GM18502 (cell line): ENCODE results near the gene CLIC5.
A peak's percentile ranks its signal among the peaks of the same experiment; 100 is the strongest.

Experiments used
- ATAC-seq: cut with Tn5 transposase; IDR thresholded peaks from one replicate; pipeline ENCODE4 v1.9.1; 2021; ENCODE audit warnings: mild to moderate bottlenecking; ENCODE audit not compliant: unreplicated experiment, poor library complexity

The CLIC5 gene

DNA sequence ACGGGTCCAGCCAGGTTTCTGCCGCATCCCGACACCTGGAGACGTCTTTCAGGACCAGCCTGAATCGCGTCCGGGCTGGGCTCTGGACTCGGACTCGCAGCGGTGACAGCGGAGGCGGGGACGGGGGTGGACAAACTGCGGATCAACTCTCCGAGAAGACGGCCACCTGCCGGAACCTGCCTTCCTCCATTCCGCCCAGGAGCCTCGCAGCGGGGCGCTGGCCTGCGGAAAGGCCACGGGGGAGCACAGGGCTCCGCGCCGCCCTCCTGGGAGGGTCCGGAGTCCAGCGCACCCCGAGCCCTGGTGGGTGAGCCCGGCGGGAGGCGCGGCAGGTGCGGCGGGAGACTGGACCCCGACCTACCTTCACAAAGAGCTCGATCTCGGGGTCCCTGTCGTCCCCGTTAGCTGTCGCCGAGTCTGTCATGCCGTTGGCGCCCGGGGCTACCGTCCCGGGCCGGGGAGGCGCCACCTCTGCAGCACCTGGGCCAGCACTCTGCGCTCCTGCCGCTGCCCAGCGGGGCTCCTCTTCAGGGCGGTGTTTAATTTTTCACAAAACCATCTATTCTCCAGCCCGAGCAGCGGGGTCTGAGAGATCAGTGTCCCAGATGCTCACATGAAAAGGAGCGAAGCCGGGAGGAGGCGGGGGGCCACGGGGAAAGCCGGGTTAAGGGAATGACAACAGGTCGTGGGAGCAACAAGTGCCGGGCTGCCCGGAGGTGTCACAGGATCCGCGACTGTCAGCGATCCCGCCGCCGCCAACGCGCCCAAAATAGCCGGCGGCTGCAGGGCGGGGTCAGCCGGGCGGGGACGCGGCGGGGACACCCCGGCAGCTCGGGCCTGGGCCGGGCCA is at the start of gene CLIC5:
Gene CLIC5 (minus strand): TSS at position 742 of the 850 bp plus-strand sequence. CDS start 318 bp downstream, at position 424.
- no peak for ATAC-seq

DNA sequence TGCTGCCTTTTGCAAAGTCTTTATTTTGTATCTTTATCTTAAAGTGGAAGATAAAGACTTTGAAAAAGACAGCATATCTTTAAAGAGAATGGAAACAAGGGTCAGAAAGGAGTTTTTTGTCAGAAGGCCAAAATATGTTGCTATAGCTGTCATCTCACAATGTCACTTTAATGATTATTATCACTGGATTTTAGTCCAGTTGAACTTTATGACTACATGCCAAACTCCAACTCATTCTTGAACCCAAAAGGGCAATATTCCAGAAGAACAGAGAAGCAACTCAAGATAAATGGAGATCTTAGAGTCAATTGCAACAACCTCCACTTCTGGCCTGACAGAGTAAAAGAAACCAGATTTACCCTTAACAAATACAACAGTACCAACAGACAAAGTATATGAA is 47.3 kb upstream of the CLIC5 start:
- no peak for ATAC-seq

DNA sequence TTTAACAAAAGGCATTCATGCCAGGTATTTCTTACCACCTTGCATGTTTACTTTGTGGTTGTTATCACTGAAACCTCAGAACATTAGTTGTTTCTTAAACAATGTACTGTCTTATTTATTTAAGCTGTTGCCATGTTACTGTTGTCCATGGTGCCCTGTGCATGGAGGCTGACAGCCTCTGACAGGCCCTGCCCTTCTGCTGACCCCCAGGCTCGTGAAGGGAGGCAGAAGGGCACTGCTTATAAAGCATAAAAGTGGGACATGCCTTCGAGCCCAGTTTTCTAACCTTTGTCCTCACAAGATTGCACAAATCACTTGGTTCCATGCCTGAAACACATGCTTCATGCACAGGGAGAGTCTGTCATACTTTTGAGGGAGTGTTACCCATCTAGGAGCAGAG is 46.7 kb upstream of the CLIC5 start:
- ATAC-seq = no peak

DNA sequence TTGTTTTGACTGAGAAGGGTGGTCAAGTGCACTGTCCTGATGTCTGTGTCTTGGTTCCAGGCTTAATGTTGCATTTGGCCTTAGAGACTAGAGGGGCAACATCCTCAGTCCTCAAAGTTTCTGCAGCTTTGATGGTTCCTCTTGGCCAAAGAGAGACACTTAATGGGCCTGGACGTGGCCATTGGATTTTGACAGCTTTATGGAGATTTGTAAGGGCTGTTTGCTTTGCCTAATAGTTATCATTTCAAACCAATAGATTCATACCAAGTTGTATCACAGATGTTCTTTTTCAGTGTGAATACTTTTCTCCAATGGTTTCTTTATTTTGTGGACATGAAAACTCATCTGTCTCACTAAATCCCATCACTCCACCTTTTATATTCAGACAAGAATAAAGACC is 45.8 kb upstream of the CLIC5 start:
- ATAC-seq = no peak

DNA sequence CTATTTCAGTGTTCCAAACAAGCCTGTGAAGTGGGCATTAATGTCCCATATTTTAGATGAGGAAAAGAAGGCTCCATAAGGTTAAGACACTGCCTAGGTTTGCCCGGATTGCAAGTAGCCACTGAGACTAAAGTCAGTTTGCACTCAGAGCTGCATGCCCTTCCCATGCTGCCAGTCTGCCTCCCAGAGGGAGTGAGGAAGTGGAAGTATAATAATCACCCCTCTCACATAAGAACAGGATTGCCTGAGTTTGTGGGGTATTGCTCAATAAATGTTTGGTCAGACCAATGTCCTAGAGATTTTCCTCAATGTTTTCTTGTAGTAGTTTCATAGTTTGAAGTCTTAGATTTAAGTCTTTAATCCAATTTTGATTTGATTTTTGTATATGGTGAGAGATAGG is 43.9 kb upstream of the CLIC5 start:
- no peak for ATAC-seq

DNA sequence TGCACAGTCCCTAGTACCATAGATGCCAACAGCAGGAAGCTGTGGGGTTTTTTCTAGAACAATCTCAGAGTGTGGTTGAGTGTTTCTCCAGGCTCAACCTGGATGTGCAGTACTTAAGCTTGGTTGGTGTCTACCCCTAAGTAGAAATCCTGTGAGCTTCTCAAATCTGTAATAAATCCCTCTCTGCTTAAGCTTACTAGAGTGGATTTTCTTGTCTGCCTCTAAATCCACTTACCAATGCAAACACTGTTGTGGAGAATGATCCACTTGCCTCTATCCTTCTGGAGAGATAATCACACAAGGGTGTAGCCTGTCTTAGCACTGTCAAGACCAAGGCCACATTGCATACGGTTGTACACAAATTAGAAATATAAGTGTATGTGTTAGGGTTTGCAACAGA is 43.3 kb upstream of the CLIC5 start:
- no peak for ATAC-seq

DNA sequence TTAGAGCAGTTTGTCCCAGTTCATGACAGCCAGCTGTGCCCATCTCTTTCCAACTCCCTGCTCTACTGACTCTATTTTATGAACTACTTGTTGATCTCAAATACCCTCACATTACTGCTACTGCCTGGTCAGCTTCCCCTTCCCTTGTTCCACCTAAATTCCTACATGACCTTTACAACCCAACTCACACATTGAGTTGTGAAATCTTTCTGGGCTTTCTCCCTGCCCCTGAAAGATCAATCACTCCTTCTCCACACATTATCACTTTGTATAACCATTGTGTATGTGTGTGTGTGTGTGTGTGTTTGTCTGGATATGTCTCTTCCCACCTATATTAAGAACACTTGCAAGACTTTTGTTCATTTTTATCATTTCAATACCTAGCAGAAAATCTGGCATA is 42.1 kb upstream of the CLIC5 start:
- no peak for ATAC-seq

DNA sequence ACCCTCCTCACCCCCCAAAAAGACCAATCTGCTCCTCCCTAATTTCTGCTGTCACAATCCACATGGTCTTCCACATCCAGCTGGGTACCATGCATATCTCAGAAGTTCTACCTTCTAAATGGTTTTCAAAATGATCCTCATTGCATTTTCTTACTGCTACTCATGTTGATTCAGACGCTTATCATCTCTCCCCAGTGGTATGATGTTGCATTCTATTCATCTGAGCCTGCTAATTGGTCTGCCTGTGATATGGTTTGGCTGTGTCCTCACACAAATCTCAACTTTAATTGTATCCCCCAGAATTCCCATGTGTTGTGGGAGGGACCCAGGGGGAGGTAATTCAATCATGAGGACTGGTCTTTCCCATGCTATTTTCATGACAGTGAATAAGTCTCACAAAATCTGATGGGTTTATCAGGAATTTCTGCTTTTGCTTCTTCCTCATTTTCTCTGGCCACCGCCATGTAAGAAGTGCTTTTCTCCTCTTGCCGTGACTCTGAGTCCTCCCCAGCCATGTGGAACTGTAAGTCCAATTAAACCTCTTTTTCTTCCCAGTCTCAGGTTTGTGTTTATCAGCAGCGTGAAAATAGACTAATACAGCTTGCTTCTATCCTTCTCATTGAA is 41.4 kb upstream of the CLIC5 start:
- no peak for ATAC-seq

DNA sequence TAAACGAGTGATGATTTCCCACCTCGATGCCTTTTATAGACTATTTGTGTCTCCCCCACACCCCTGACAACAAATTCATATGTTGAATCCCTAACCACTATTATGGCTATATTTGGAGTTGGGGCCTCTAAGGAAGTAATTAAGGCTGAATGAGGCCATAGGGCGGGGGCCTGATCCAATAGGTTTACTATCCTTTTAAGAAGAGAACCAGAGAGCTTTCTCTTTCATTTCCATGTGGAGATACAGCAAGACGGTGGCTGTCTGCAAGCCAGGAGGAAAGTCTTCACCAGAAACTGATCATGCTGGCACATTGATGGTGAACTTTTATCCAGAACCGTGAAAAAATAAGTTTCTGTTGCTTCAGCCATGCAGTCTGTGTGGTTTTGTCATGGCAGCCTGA is 38.9 kb upstream of the CLIC5 start:
- ATAC-seq = no peak

DNA sequence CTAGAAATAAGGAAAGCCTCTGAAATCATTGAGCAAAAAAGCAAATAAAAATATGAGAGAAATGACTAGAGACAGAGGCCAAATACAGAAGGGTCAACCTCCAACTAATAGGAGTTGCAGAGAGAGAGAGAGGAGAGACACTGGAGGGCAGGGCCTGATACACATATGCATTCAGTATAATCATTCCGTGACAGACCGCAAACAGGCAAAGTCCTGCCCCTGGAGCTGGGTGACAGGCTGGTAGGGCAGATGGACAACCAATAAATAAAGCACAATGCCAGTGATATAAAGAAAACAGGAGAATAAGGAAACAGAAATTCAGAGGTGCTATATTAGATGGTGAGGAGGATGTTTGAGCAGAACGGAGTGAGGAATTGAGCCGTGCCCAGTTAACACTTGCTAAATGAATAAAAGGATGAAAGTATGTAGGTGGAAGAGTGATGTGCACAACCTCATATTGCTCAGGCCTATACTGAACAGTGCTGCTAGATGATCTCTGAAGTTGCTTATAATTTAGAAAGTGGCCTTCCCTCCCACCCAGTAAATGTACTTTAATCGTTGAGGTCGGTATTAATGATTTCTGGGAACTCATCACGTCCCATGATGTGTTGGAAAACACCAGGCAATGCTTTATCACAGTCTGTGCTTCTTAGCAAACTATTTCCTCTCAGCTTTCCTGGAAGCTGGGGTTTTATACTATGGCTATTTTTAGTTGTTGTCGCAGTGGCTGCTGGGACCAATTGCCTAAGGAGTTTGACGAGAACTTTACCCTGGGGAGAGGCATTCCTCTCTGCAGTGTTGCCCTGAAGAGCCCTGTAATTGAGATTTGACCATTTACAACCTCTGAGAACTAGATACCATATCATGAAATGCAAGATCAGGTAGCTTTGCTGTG is 37.6 kb upstream of the CLIC5 start:
- ATAC-seq = no peak

DNA sequence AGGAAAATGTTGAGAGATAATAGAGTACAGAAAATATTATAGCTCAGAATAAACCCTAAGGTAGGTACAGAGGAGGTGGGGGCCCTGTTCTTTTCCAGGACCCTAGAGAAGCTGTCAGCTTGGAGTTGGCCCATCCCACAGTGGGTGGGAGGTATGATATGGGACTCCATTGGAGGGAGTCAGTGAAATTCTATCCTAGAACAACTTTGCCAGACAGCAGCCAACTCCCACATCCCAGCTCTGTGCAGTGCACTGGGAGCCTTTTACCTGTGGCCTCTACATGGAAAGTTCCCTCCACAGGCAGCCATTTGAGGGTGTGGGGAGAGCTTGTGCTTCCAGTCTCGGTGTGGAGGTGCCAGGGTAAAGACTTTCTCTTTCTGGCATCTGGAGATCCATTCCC is 36.8 kb upstream of the CLIC5 start:
- ATAC-seq = no peak

DNA sequence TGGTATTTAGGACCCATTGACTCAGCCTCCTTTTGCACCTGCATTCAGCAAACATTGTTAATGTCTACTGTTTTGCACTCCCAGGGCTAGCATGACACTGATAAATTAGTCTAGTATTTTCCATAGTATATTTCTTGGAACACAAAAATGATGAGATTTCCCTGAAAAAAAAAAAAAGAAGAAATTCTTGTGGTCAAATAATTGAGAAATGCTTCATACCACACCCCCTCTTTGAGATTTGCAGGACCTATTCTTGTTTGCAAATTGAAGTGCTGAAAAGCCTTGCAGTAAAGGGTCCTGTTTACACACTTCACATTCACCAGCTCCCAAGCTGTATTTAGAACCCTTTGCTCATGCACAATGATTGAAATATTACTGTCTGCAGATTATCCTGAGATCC is 36.3 kb upstream of the CLIC5 start:
- ATAC-seq = no peak

DNA sequence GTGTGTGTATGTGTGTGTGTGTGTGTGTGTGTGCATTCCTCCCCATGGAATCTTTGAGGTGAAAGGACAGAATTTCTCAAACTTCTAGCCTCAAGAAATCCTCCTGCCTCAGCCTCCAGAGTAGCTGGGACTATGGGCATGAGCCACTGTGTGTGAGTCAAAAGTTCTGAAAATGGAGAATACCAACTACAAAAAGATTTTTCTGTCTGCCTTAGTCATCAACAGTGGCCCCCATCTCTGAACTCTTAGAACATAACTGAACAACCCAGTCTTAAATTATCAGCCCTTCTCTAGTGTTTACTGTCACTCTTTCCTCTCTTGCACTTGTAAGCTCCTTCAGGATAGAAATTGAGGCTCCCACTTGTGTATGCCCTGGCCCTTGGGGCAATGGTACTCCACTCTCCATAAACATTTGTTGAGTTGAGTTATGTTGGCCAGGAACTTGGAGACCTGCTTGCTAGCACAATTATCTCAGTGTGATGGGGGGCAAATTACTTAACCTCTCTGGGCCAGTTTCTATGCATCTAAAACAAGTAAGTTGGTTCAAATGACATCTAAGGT is 35.3 kb upstream of the CLIC5 start:
- no peak for ATAC-seq

DNA sequence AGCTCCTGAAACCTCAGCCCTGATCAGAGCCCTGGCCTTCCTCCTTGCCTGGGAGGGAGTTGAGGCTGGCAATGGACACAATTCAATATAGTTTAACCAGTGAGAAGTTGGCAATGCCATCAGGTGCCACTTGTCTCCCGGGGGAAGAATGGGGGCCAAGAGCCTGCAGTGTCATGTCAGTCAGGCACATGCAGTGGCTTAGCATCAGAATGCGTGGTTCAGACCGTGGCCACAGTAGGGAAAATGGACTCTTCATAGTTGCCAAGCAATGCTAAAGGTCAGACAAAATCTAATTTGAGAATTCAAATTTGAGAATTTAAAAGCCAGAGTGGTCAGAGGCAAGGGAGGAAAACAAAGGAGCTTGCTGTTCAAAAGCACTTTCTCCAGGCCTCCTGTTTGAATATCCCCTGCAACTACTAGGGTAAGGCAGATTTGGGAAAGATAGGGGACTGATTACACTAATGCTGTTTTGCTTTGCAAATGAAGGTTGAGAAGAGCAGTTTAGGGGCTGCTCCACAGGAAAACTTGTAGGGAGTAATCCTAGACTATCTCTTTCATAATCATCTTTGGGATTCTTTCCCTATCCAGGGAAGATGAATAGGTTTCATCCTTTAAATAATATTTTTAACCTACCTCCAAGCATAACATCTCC is 33.1 kb upstream of the CLIC5 start:
- ATAC-seq = no peak

DNA sequence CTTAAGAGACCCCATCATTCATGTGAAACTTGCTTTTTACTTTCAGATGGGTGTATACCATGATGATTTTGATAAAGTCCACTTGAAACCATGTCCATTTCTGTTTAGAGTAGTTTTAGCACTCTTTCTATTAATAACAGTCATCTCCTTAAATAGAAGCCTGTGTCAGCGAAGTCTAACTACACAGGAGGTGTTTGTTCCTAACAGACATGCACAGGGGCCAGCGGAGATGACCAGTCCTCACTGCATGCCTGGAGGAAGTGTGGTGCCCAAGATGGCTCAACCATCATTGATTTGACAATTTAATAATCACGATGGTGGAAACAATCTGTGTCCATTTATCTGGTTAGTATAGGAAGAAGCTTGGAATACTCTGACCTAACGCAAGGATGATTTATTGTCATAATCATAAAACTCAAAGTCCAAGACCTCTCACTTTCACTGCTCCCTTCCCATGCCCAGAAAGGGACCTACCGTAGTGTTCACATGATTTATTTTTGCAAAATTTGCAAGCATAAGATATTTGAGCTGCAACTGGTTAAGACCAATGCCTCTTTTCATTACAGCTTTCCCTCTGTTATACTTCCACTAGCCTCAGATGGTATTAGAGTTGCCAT is 31.0 kb upstream of the CLIC5 start:
- no peak for ATAC-seq

DNA sequence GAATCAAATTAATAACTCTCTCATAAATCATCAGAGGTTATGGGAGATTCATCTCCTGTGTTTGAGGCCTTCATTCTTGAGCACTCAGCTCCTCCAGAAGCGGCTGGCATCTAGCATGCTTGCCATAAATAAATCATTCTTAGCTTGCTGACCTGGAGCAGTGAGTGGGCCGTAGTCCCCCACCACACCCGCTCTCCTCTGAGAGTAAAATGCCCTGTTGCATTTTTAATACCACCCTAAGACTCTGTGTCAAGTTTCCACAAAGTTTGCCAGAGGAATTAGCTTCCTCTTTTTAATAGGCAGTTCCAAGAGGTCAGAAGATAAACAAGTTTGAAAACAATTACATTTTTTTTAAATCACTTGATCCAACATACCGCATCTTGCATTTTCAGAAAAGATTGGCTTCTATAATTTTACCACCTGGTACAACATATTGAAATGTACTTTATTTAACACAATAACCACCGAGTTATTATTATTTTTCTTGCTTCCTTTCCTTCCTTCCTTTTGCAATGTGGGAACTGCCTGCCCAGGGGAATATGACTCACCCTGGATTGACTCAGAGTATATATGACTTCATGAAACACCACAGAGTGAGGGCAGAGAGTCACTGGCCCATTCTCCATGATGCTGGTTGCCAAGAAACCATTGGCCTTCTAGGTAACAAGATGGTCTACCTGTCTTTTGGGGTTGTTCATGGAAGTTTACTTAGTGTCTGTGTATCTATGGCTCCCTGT is 29.4 kb upstream of the CLIC5 start:
- no peak for ATAC-seq

DNA sequence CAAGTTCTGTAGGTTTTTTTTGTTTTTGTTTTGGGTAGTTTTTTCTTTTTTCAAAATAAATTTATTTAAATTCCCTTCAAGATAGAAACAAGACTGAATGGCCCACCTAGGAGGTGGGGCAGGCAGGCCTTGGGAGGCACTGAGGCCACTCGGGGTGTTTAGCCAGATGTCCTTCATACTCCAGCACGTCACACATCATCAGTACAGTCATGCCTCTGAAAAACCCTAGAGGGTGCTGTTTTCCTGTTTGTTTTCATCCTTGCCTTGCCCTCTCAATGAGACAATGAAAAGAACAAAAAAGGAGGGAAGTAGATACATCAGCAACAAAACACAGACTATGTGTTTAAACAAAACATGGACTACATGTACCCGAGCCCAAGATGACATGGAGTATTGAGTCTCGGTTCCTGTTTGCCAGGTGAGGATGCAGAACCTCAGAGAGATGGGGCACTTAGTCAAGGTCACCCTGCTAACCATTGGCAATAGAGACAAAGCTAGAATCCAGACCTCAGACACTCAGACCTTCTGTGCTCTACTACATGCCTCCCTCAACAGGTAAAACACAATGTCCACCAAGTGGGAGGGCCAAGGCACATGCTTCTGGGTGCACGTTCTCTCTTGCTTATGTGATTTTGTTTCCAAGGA is 26.8 kb upstream of the CLIC5 start:
- ATAC-seq = peak; percentile 86

DNA sequence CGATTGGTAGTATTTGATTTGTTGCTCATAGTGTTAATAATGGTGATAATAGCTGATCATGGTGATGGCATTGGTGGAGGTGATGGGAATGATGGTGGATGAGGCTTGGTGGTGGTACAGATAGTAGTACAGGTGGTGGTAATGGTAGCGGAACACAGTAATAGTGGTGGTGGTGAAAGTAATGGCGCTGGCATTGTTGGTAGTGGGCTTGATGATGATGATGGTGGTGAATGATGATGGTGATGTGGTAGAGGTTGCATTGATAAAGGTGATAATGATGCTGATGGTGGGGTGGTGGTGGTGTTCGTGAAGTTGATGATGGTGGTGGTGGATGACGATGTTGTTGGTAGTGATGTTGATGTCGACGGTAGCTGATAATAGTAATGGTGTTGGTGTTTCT is 24.6 kb upstream of the CLIC5 start:
- ATAC-seq = no peak

DNA sequence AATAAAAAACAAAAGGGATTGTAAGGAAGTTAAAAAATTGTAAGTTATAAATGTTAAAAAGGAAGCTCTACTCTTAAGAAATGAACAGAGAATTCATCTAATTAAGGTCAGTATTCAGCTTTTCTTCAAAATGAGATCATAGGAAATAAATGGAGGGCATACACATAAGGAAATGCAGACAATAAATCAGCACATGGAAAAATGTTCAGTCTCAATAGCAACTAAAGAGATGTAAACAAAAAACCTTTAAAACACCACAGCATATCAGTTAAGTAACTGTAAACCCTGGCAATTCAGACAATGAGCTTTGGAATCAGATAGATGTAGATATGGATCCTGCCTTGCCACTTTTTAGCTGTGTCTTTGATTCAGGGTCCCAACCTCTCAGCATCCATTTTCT is 24.0 kb upstream of the CLIC5 start:
- ATAC-seq = no peak
